ENCODE measurements around the gene CARM1. TPM values are rescaled to one million over a fixed set of nuclear protein-coding genes. Genes with fewer than 3 reads are reported as not detected.

CARM1 gene
- total RNA-seq, 1 experiment from 2014 or later = 103 TPM

GRCh38 chr19:10895363-10895762 is 24.0 kb downstream of the CARM1 start:
- Histone ChIP-seq H3K4me2 (ENCODE audit: low read length) (no peak overlapping the region), H2AFZ (ENCODE audit: low read depth, low read length, poor library complexity, severe bottlenecking) (no peak overlapping the region), H3K9me3 (ENCODE audit: control insufficient read depth in 1 of 2, insufficient read depth in 1 of 2, low read depth in 1 of 2, low read length in 2 of 2) (no peaks in the 10 kb centered on the region), H3K9me2 (ENCODE audit: insufficient read depth) (no peaks in the 10 kb centered on the region), H3K4me1 (ENCODE audit: control insufficient read depth in 1 of 2, insufficient read depth in 2 of 2, low read length in 2 of 2) (peaks cover 13 to 21% of the 10 kb centered on the region in 2 experiments), H3K27ac (ENCODE audit: low read depth, low read length) (no peak overlapping the region), H3K4me3 (replicated peaks in 1 of 2; ENCODE audit: low read depth in 1 of 2, low read length in 2 of 2) (no peak overlapping the region), H3K9ac (ENCODE audit: low read length) (no peak overlapping the region), H3K36me3 (ENCODE audit: control insufficient read depth in 1 of 2, insufficient read depth in 2 of 2, low read length in 2 of 2) (no peaks in the 10 kb centered on the region), H3K79me2 (ENCODE audit: insufficient read depth, low read length) (peaks cover 93% of the 10 kb centered on the region), H3K27me3 (ENCODE audit: insufficient read depth, low read length) (no peaks in the 10 kb centered on the region), H4K20me1 (ENCODE audit: insufficient read depth) (no peaks in the 10 kb centered on the region)
- TF ChIP-seq REST (IDR thresholded peaks at IDR 0.05; ENCODE audit: low read depth) (no peak), POLR2AphosphoS5 (IDR thresholded peaks at IDR 0.05; ENCODE audit: low read depth, low read length) (no peak), ZNF274 (IDR thresholded peaks at IDR 0.05; ENCODE audit: low read depth, low read length) (no peak), EGR1 (IDR thresholded peaks at IDR 0.05; ENCODE audit: low read depth) (no peak), EZH2phosphoT487 (IDR thresholded peaks at IDR 0.05; ENCODE audit: borderline replicate concordance) (no peak), EZH2 (IDR thresholded peaks at IDR 0.05) (no peak), SP1 (IDR thresholded peaks at IDR 0.05; ENCODE audit: low read depth) (no peak)
- TF ChIP-seq, protein P1, sequence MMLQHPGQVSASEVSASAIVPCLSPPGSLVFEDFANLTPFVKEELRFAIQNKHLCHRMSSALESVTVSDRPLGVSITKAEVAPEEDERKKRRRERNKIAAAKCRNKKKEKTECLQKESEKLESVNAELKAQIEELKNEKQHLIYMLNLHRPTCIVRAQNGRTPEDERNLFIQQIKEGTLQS (IDR thresholded peaks at IDR 0.05) = no peak
- no TSS peak for BruUV-seq (replicated peaks)
- ATAC-seq (no peak), DNase-seq (ENCODE audit: low read depth, low spot score) (no peak)
- POLR2A ChIA-PET = no interaction called here
- CTCF ChIA-PET = no interaction called here
- RAD21 ChIA-PET (ENCODE audit: low non-redundant PET in 1 of 2, low total read pairs in 2 of 2, uncharacterized antibody in 2 of 2, unreplicated experiment in 2 of 2) = no interaction called here
- intact Hi-C loops (cut with micrococcal nuclease) = no loop called here
